Calu3 (cell line): ENCODE measurements around the gene ACSL1. TPM values are rescaled to one million over a fixed set of nuclear protein-coding genes. Genes with fewer than 3 reads are reported as not detected.

Experiments
- BruUV-seq: library from RNA; stranded (reverse); fragments of 400-500 nt; replicated peaks from 2 replicates; lab custom pipeline; 2021; lab: Mats Ljungman, UMichigan
- CTCF ChIA-PET: fragments of 300-600 bp; sonication (Branson Sonifier 250); formaldehyde crosslinking; loops from one replicate; lab custom pipeline; 2022; ENCODE audit warnings: antibody characterized with exemption; lab: Charles Lee
- DNase-seq: peaks from one replicate; pipeline ENCODE4 v3.0.0; 2022
- H3K27ac Mint-ChIP-seq: one replicate; pipeline ENCODE4 v1.8.0; 2022; ENCODE audit warnings: mixed read lengths; ENCODE audit not compliant: unreplicated experiment
- H3K27me3 Mint-ChIP-seq: one replicate; pipeline ENCODE4 v1.8.0; 2022; ENCODE audit warnings: mixed read lengths; ENCODE audit not compliant: unreplicated experiment
- H3K36me3 Mint-ChIP-seq: one replicate; pipeline ENCODE4 v1.8.0; 2022; ENCODE audit warnings: mild to moderate bottlenecking, moderate library complexity, mixed read lengths; ENCODE audit not compliant: insufficient read depth, unreplicated experiment
- H3K4me1 Mint-ChIP-seq: one replicate; pipeline ENCODE4 v1.8.0; 2022; ENCODE audit warnings: mild to moderate bottlenecking, low read depth, mixed read lengths; ENCODE audit not compliant: unreplicated experiment
- H3K4me3 Mint-ChIP-seq: one replicate; pipeline ENCODE4 v1.8.0; 2022; ENCODE audit warnings: mild to moderate bottlenecking, low read depth, moderate library complexity, mixed read lengths; ENCODE audit not compliant: unreplicated experiment
- H3K9me3 Mint-ChIP-seq: one replicate; pipeline ENCODE4 v1.8.0; 2022; ENCODE audit warnings: low read depth, mixed read lengths; ENCODE audit not compliant: unreplicated experiment
- intact Hi-C: fragments of 100-400 bp; cut with micrococcal nuclease; formaldehyde crosslinking; loops from one replicate; pipeline ENCODE4 v1.10.0; 2022; ENCODE audit not compliant: unreplicated experiment
- microRNA-seq: library from miRNA; unstranded; fragments of <30 nt; microRNA quantifications from one replicate; pipeline ENCODE4 v1.2.0, GENCODE V29; 2022
- total RNA-seq: library from RNA; stranded (reverse); gene quantifications from 2 replicates; pipeline ENCODE4 v1.2.3, GENCODE V29; 2022
- TF ChIP-seq, protein P1 (sequence below): fragments of 200-600 bp; IDR thresholded peaks from one replicate; pipeline ENCODE4 v1.8.0; 2022; ENCODE audit warnings: antibody characterized with exemption; ENCODE audit not compliant: unreplicated experiment

The ACSL1 gene
- total RNA-seq, 1 experiment from 2014 or later = 31.9 TPM

DNA sequence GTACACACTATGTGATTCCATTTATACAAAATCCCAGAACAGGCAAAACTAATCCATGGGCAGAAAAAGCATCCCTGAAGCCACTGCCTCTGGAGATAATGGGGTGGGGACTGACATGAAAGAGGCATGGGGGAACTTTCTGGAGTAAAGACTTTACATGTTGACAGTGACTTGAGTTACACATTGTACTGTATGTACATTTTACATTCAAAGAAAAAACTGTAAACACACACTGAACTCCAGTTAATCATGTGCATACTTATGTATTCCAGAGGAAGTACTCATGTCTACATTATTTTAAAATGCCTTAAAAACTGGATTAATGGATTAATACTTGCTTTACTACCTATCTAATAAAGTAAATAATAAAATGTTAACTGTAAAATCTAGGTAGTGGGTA is 113.4 kb downstream of the ACSL1 start:
- CTCF ChIA-PET = no interaction called here
- no peaks in the 10 kb centered on the region for H3K9me3 Mint-ChIP-seq
- H3K4me3 Mint-ChIP-seq = no peak overlapping the region

DNA sequence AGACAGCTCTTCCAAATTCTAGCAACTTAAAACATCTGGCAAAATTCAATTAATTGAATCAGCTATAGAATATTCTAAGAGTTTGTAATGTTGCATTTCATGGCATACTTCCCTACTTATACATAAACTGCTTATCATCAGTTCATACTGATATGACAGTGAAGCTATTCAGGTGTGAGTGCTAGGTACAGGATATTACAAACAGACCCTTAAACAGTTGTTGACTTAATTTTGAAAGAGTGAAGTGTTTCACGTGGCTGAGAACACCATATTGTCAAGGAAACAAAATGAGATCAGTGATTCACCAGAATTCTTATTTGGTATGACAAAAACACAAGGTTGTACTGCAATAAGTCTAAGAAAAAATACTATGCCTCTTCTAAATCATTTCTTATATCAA is 119.3 kb downstream of the ACSL1 start:
- DNase-seq = no peak
- peaks cover 12% of the 10 kb centered on the region for H3K36me3 Mint-ChIP-seq
- intact Hi-C loops = no loop called here

More for the DNA sequence above, 113.4 kb downstream of the ACSL1 start:
- no peak for DNase-seq
- no peaks in the 10 kb centered on the region for H3K4me1 Mint-ChIP-seq
- no peak overlapping the region for H3K27ac Mint-ChIP-seq
- H3K36me3 Mint-ChIP-seq = peaks cover 33% of the 10 kb centered on the region
- intact Hi-C loops = no loop called here
- TF ChIP-seq, protein P1, sequence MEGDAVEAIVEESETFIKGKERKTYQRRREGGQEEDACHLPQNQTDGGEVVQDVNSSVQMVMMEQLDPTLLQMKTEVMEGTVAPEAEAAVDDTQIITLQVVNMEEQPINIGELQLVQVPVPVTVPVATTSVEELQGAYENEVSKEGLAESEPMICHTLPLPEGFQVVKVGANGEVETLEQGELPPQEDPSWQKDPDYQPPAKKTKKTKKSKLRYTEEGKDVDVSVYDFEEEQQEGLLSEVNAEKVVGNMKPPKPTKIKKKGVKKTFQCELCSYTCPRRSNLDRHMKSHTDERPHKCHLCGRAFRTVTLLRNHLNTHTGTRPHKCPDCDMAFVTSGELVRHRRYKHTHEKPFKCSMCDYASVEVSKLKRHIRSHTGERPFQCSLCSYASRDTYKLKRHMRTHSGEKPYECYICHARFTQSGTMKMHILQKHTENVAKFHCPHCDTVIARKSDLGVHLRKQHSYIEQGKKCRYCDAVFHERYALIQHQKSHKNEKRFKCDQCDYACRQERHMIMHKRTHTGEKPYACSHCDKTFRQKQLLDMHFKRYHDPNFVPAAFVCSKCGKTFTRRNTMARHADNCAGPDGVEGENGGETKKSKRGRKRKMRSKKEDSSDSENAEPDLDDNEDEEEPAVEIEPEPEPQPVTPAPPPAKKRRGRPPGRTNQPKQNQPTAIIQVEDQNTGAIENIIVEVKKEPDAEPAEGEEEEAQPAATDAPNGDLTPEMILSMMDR = no peak
- H3K27me3 Mint-ChIP-seq = no peaks in the 10 kb centered on the region
- no TSS peak for BruUV-seq

DNA sequence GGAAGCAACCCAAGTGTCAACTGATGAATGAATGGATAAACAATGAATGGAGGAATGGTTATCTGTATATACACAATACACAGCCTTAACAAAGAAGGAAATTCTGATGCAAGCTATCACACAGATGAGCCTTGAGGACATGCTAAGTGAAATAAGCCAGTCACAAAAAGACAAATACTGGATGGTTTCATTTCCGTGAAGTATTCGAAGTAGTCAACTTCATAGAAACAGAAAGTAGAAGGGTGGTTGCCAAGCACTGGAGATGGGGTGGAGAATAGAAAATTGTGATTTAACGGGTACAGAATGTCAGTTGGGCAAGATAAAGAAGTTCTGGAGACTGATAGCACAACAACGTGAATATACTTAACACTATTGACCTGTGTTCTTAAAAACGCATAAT is 120.1 kb downstream of the ACSL1 start:
- H3K27me3 Mint-ChIP-seq = no peaks in the 10 kb centered on the region
- CTCF ChIA-PET = no interaction called here
- DNase-seq = no peak
- no peaks in the 10 kb centered on the region for H3K4me1 Mint-ChIP-seq
- no TSS peak for BruUV-seq
- H3K9me3 Mint-ChIP-seq = no peaks in the 10 kb centered on the region
- H3K4me3 Mint-ChIP-seq = no peak overlapping the region
- H3K36me3 Mint-ChIP-seq = peaks cover 12% of the 10 kb centered on the region
- intact Hi-C loops = no loop called here
- H3K27ac Mint-ChIP-seq = no peak overlapping the region
- TF ChIP-seq, protein P1 = no peak

More for the DNA sequence above, 119.3 kb downstream of the ACSL1 start:
- BruUV-seq = no TSS peak
- H3K27ac Mint-ChIP-seq = no peak overlapping the region
- H3K27me3 Mint-ChIP-seq = no peaks in the 10 kb centered on the region
- H3K4me3 Mint-ChIP-seq = no peak overlapping the region
- no peaks in the 10 kb centered on the region for H3K9me3 Mint-ChIP-seq
- H3K4me1 Mint-ChIP-seq = no peaks in the 10 kb centered on the region
- CTCF ChIA-PET = no interaction called here
- TF ChIP-seq, protein P1 = no peak

Small RNA genes within 50 kb of the gene (microRNA-seq; reads per million reads assigned to microRNA genes)
- gene MIR3945 = not detected

Other genes starting within 250 kb of the ACSL1 start
- gene CASP3, start 176.5 kb downstream of the ACSL1 start, total RNA-seq = 21.8 and 22.2 TPM in 2 replicates
- gene PRIMPOL, start 176.2 kb downstream of the ACSL1 start, total RNA-seq = 12.7 and 16.0 TPM in 2 replicates
- 61.3 and 79.2 TPM in 2 replicates for gene CENPU, start 91.9 kb downstream of the ACSL1 start, total RNA-seq
- not detected in 2 replicates for gene HELT, start 192.5 kb upstream of the ACSL1 start, total RNA-seq